ENCODE results near the gene VSIG10L. TPM values are rescaled to one million over a fixed set of nuclear protein-coding genes. Genes with fewer than 3 reads are reported as not detected.
A peak's percentile ranks its signal among the peaks of the same experiment; 100 is the strongest.

VSIG10L gene
- total RNA-seq, 2 experiments from 2014 or later = 0.11 to 0.14 TPM

GRCh38 chr19:51338563-51339312 lies 3.2 kb downstream of the VSIG10L start:
- peak; percentile 73 to 92 (median 81) for DNase-seq
- TF ChIP-seq CTCF (IDR thresholded peaks at IDR 0.05) = peak; percentile 91
- Histone ChIP-seq H3K4me3 (ENCODE audit: low read length) (peak overlapping the region; percentile 62), H3K4me1 (ENCODE audit: insufficient read depth, low read length) (peaks cover 23% of the 10 kb centered on the region), H3K9me3 (ENCODE audit: control insufficient read depth in 1 of 2, insufficient read depth in 1 of 2, low read length in 2 of 2) (no peaks in the 10 kb centered on the region), H3K27me3 (ENCODE audit: control insufficient read depth in 1 of 2, insufficient read depth in 2 of 2, low read length in 2 of 2) (no peaks in the 10 kb centered on the region), H3K27ac (ENCODE audit: low read depth in 1 of 2, low read length in 2 of 2) (no peak overlapping the region), H3K36me3 (ENCODE audit: insufficient read depth, low read length) (no peaks in the 10 kb centered on the region)
- H3K9me3 Mint-ChIP-seq = no peaks in the 10 kb centered on the region
- H3K36me3 Mint-ChIP-seq (ENCODE audit: low read depth) = no peaks in the 10 kb centered on the region
- ChIA-PET POLR2A (interaction anchor here (1.3 kb wide), 2 partner anchors 27 to 103 kb away, joined by 3 read pairs; no protein-coding TSS in a partner anchor), CTCF (interaction anchor here (0.9 to 2.3 kb wide), 3 partner anchors 10 to 69 kb away, joined by 3 to 6 read pairs (median 4); no protein-coding TSS in a partner anchor)
- peak overlapping the region; percentile 80 for H3K4me3 Mint-ChIP-seq
- peaks cover 23% of the 10 kb centered on the region for H3K4me1 Mint-ChIP-seq (ENCODE audit: low read depth)
- intact Hi-C loops (cut with DNase I, micrococcal nuclease) = loop anchor here (1.0 to 2.0 kb wide), 10 partner anchors 29 to 438 kb away; no protein-coding TSS in a partner anchor
- H3K27me3 Mint-ChIP-seq = no peaks in the 10 kb centered on the region
- ATAC-seq (ENCODE audit: poor library complexity) = peak; percentile 84
- peak overlapping the region; percentile 7 for H3K27ac Mint-ChIP-seq

GRCh38 chr19:51337861-51338562 lies 3.9 kb downstream of the VSIG10L start:
- Histone ChIP-seq H3K27me3 (ENCODE audit: control insufficient read depth in 1 of 2, insufficient read depth in 2 of 2, low read length in 2 of 2) (no peaks in the 10 kb centered on the region), H3K4me1 (ENCODE audit: insufficient read depth, low read length) (peaks cover 23% of the 10 kb centered on the region), H3K4me3 (ENCODE audit: low read length) (no peak overlapping the region), H3K9me3 (ENCODE audit: control insufficient read depth in 1 of 2, insufficient read depth in 1 of 2, low read length in 2 of 2) (no peaks in the 10 kb centered on the region), H3K27ac (ENCODE audit: low read depth in 1 of 2, low read length in 2 of 2) (no peak overlapping the region), H3K36me3 (ENCODE audit: insufficient read depth, low read length) (no peaks in the 10 kb centered on the region)
- ChIA-PET POLR2A (no interaction called here), CTCF (interaction anchor here (0.9 to 2.3 kb wide), 2 partner anchors 11 to 70 kb away, joined by 4 to 6 read pairs; no protein-coding TSS in a partner anchor)
- intact Hi-C loops (cut with DNase I, micrococcal nuclease) = loop anchor here (1.0 to 2.0 kb wide), 6 partner anchors 57 to 439 kb away; no protein-coding TSS in a partner anchor
- no peak for DNase-seq
- Mint-ChIP-seq H3K36me3 (ENCODE audit: low read depth) (no peaks in the 10 kb centered on the region), H3K4me1 (ENCODE audit: low read depth) (peaks cover 23% of the 10 kb centered on the region), H3K27me3 (no peaks in the 10 kb centered on the region), H3K9me3 (no peaks in the 10 kb centered on the region), H3K27ac (no peak overlapping the region), H3K4me3 (peak overlapping the region; percentile 80)
- TF ChIP-seq CTCF (IDR thresholded peaks at IDR 0.05) = no peak
- ATAC-seq (ENCODE audit: poor library complexity) = no peak

- ATAC-seq (ENCODE audit: poor library complexity) (no peak), DNase-seq (no peak)
- ChIA-PET POLR2A (no interaction called here), CTCF (interaction anchor here (0.9 kb wide), 1 partner anchor 12 kb away, joined by 4 read pairs; no protein-coding TSS in a partner anchor)
- no peaks in the 10 kb centered on the region for H3K36me3 ChIP-seq (ENCODE audit: insufficient read depth, low read length)
- no peak overlapping the region for H3K4me3 Mint-ChIP-seq
- H3K4me1 Mint-ChIP-seq (ENCODE audit: low read depth) = peaks cover 23% of the 10 kb centered on the region
- no peaks in the 10 kb centered on the region for H3K27me3 Mint-ChIP-seq
- no peak overlapping the region for H3K4me3 ChIP-seq (ENCODE audit: low read length)
- H3K9me3 Mint-ChIP-seq = no peaks in the 10 kb centered on the region
- H3K27ac ChIP-seq (ENCODE audit: low read depth in 1 of 2, low read length in 2 of 2) = no peak overlapping the region
- H3K36me3 Mint-ChIP-seq (ENCODE audit: low read depth) = no peaks in the 10 kb centered on the region
- H3K27me3 ChIP-seq (ENCODE audit: control insufficient read depth in 1 of 2, insufficient read depth in 2 of 2, low read length in 2 of 2) = no peaks in the 10 kb centered on the region
- H3K4me1 ChIP-seq (ENCODE audit: insufficient read depth, low read length) = peaks cover 23% of the 10 kb centered on the region
- no peak overlapping the region for H3K27ac Mint-ChIP-seq
- no peak for TF ChIP-seq CTCF (IDR thresholded peaks at IDR 0.05)
- intact Hi-C loops (cut with DNase I, micrococcal nuclease) = no loop called here
- H3K9me3 ChIP-seq (ENCODE audit: control insufficient read depth in 1 of 2, insufficient read depth in 1 of 2, low read length in 2 of 2) = no peaks in the 10 kb centered on the region
These were observed 4.6 kb downstream of the VSIG10L start for GRCh38 chr19:51337141-51337860.

Measured in CD4-positive, alpha-beta T cell (primary cell).